Loucy (cell line): ENCODE data around the gene DLGAP4.

ENCODE experiments used
- EZH2phosphoT487 ChIP-seq: fragments of 200-600 bp; IDR thresholded peaks from 2 replicates; pipeline ENCODE4 v1.6.1; 2018; ENCODE audit warnings: antibody characterized with exemption, mild to moderate bottlenecking, moderate library complexity, borderline replicate concordance
- TF ChIP-seq, protein P1 (sequence below): fragments of 200-600 bp; sonication (generic); conservative IDR thresholded peaks from 2 replicates; pipeline ENCODE4 v1.5.1; 2014; ENCODE audit warnings: mild to moderate bottlenecking, antibody characterized with exemption, low read length

DNA sequence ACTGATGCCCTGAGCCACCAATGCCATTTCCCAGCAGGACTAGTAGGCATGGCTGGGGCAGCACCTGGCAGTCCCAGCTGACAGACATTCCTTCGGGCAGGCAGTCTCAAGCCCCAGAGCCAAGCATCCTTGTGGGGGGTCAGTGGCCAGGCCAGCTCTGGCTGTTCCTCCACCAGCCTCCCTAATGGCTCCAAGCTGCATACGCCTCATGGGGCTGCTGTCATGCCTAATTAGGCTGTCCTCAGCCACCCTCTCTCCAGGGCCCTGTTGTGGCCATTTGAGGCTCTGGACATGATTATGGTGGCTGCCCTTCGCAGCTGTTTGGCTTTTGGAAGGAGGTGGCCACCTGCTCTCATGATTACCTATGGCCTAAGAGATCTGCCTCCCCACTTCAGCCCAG is 79.4 kb downstream of the DLGAP4 start:
- TF ChIP-seq, protein P1, sequence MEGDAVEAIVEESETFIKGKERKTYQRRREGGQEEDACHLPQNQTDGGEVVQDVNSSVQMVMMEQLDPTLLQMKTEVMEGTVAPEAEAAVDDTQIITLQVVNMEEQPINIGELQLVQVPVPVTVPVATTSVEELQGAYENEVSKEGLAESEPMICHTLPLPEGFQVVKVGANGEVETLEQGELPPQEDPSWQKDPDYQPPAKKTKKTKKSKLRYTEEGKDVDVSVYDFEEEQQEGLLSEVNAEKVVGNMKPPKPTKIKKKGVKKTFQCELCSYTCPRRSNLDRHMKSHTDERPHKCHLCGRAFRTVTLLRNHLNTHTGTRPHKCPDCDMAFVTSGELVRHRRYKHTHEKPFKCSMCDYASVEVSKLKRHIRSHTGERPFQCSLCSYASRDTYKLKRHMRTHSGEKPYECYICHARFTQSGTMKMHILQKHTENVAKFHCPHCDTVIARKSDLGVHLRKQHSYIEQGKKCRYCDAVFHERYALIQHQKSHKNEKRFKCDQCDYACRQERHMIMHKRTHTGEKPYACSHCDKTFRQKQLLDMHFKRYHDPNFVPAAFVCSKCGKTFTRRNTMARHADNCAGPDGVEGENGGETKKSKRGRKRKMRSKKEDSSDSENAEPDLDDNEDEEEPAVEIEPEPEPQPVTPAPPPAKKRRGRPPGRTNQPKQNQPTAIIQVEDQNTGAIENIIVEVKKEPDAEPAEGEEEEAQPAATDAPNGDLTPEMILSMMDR: no peak
- TF ChIP-seq EZH2phosphoT487: no peak
